H1 (cell line): ENCODE measurements around the gene SNAP29. TPM values are rescaled to one million over a fixed set of nuclear protein-coding genes. Genes with fewer than 3 reads are reported as not detected.

Experiments
- CTCF ChIA-PET: fragments of 300-600 bp; sonication (Branson Sonifier 250); formaldehyde crosslinking; loops from one replicate; lab custom pipeline; 2021; ENCODE audit not compliant: partially characterized antibody; lab: Charles Lee
- POLR2A ChIA-PET: fragments of 300-600 bp; sonication (Branson Sonifier 250); formaldehyde crosslinking; loops from one replicate; lab custom pipeline; 2021; ENCODE audit warnings: inconsistent platforms; ENCODE audit not compliant: partially characterized antibody; lab: Charles Lee
- DNase-seq, 2 experiments: peaks; one replicate each; pipeline versions ENCODE4 v3.0.0 to v3.0.0-alpha.2; 2010 to 2022; ENCODE audit warnings: low spot score in 2 of 2, low read depth in 1 of 2, mixed read lengths in 1 of 2
- FAIRE-seq: peaks from 2 replicates; lab custom pipeline; 2011; peaks lifted over from hg19 to GRCh38; lab: Jason Lieb, UNC
- H2AFZ ChIP-seq: 2 replicates; pipeline ENCODE4 v1.8.1; 2012; ENCODE audit warnings: low read length, inconsistent platforms
- H2AK5ac ChIP-seq: 2 replicates; pipeline ENCODE4 v1.6.1; 2013; ENCODE audit warnings: low read depth, low read length
- H2BK120ac ChIP-seq: replicated peaks from 2 replicates; pipeline ENCODE3; 2013; ENCODE audit warnings: low read depth, low read length, inconsistent platforms
- H2BK12ac ChIP-seq: 2 replicates; pipeline ENCODE4 v1.6.1; 2013; ENCODE audit warnings: low read depth, low read length
- H2BK15ac ChIP-seq: 2 replicates; pipeline ENCODE4 v1.6.1; 2013; ENCODE audit warnings: low read length
- H2BK20ac ChIP-seq: 2 replicates; pipeline ENCODE4 v1.6.1; 2013; ENCODE audit warnings: low read length
- H2BK5ac ChIP-seq: 2 replicates; pipeline ENCODE4 v1.6.1; 2013; ENCODE audit warnings: low read depth, low read length
- H3K14ac ChIP-seq: 2 replicates; pipeline ENCODE4 v1.6.1; 2013; ENCODE audit warnings: inconsistent platforms; ENCODE audit not compliant: insufficient read length
- H3K18ac ChIP-seq: 2 replicates; pipeline ENCODE4 v1.6.1; 2013; ENCODE audit warnings: low read length; ENCODE audit errors: extremely low read depth
- H3K23ac ChIP-seq: 2 replicates; pipeline ENCODE4 v1.6.1; 2013; ENCODE audit warnings: inconsistent platforms; ENCODE audit not compliant: insufficient read length
- H3K23me2 ChIP-seq: 2 replicates; pipeline ENCODE4 v1.6.1; 2013; ENCODE audit warnings: low read depth, low read length
- H3K27ac ChIP-seq: 2 replicates; pipeline ENCODE4 v1.6.1; 2011; ENCODE audit warnings: low read depth, low read length, inconsistent platforms
- H3K27me3 ChIP-seq, 4 experiments: replicated peaks in 1 of 4; 1 replicate in 1 of 4; 2 replicates in 3 of 4; pipeline versions ENCODE4 v1.6.1 to v1.8.1; 2011 to 2013; ENCODE audit warnings: low read length in 3 of 4, mild to moderate bottlenecking in 3 of 4, inconsistent platforms in 2 of 4, mixed read lengths in 2 of 4, moderate library complexity in 1 of 4; ENCODE audit not compliant: control insufficient read depth in 3 of 4, insufficient read depth in 3 of 4; ENCODE audit errors: extremely low read depth in 1 of 4
- H3K36me3 ChIP-seq, 4 experiments: 2 replicates each; pipeline versions ENCODE4 v1.6.1 to v1.8.1; 2011 to 2013; ENCODE audit warnings: mild to moderate bottlenecking in 4 of 4, low read length in 3 of 4, moderate library complexity in 2 of 4, control low read depth in 1 of 4, inconsistent platforms in 1 of 4; ENCODE audit not compliant: insufficient read depth in 4 of 4, control insufficient read depth in 2 of 4
- H3K4ac ChIP-seq: replicated peaks from 2 replicates; pipeline ENCODE3; 2013; ENCODE audit warnings: low read length, low read depth, mixed read lengths, inconsistent platforms; ENCODE audit not compliant: insufficient read length
- H3K4me1 ChIP-seq, 4 experiments: replicated peaks in 1 of 4; 1 replicate in 1 of 4; 2 replicates in 3 of 4; pipeline versions ENCODE4 v1.6.1 to v1.8.1; 2011 to 2013; ENCODE audit warnings: low read length in 3 of 4, inconsistent platforms in 2 of 4, mixed read lengths in 1 of 4; ENCODE audit not compliant: insufficient read depth in 4 of 4, control insufficient read depth in 3 of 4
- H3K4me2 ChIP-seq, 2 experiments: 2 replicates each; pipeline versions ENCODE4 v1.6.1 to v1.8.1; 2011 to 2013; ENCODE audit warnings: low read depth in 2 of 2, low read length in 2 of 2, control low read depth in 1 of 2, inconsistent platforms in 1 of 2, mild to moderate bottlenecking in 1 of 2; ENCODE audit not compliant: insufficient read depth in 1 of 2
- H3K4me3 ChIP-seq, 4 experiments: fragments of 200-600, 300-600 bp in 1 of 4; sonication (generic), shearing (Covaris generic), sonication (Bioruptor Twin) in 1 of 4; 2 replicates each; pipeline versions ENCODE4 v1.5.1 to v1.8.1; 2011 to 2016; ENCODE audit warnings: low read length in 4 of 4, low read depth in 3 of 4, control low read depth in 2 of 4, inconsistent platforms in 2 of 4, mild to moderate bottlenecking in 2 of 4, mixed read lengths in 1 of 4, moderate library complexity in 1 of 4; ENCODE audit not compliant: insufficient read depth in 2 of 4; ENCODE audit errors: extremely low read depth in 1 of 4
- H3K56ac ChIP-seq: replicated peaks from 2 replicates; pipeline ENCODE3; 2013; ENCODE audit warnings: low read depth, mild to moderate bottlenecking, mixed read lengths, low read length, inconsistent platforms; ENCODE audit not compliant: insufficient read length
- H3K79me1 ChIP-seq: 2 replicates; pipeline ENCODE4 v1.6.1; 2013; ENCODE audit warnings: low read depth, low read length, control low read depth
- H3K79me2 ChIP-seq, 2 experiments: 2 replicates each; pipeline versions ENCODE4 v1.6.1 to v1.8.1; 2012 to 2013; ENCODE audit warnings: low read length in 2 of 2, mild to moderate bottlenecking in 2 of 2, inconsistent platforms in 1 of 2; ENCODE audit not compliant: insufficient read depth in 2 of 2, control insufficient read depth in 1 of 2
- H3K9ac ChIP-seq, 4 experiments: replicated peaks in 1 of 4; 1 replicate in 1 of 4; 2 replicates in 3 of 4; pipeline versions ENCODE4 v1.6.1 to v1.8.1; 2011 to 2013; ENCODE audit warnings: low read depth in 3 of 4, low read length in 3 of 4, control low read depth in 2 of 4, mild to moderate bottlenecking in 2 of 4, moderate library complexity in 2 of 4, inconsistent platforms in 1 of 4; ENCODE audit errors: extremely low read depth in 1 of 4
- H3K9me3 ChIP-seq, 2 experiments: 2 replicates each; pipeline versions ENCODE4 v1.6.1 to v1.8.1; 2012 to 2013; ENCODE audit warnings: mild to moderate bottlenecking in 2 of 2, moderate library complexity in 2 of 2, control low read depth in 1 of 2, inconsistent platforms in 1 of 2, low read depth in 1 of 2, low read length in 1 of 2, mixed read lengths in 1 of 2; ENCODE audit not compliant: insufficient read depth in 2 of 2
- H4K20me1 ChIP-seq, 2 experiments: replicated peaks in 1 of 2; 2 replicates each; pipeline versions ENCODE3 to v1.8.1; 2011 to 2013; ENCODE audit warnings: inconsistent platforms in 2 of 2, low read length in 2 of 2, mild to moderate bottlenecking in 1 of 2; ENCODE audit not compliant: insufficient read depth in 2 of 2, control insufficient read depth in 1 of 2
- H4K5ac ChIP-seq: 2 replicates; pipeline ENCODE4 v1.6.1; 2013; ENCODE audit warnings: low read length, low read depth, mixed read lengths, inconsistent platforms; ENCODE audit not compliant: insufficient read length
- H4K8ac ChIP-seq: 2 replicates; pipeline ENCODE4 v1.8.0; 2013; ENCODE audit warnings: mild to moderate bottlenecking, moderate library complexity, low read length, inconsistent platforms; ENCODE audit not compliant: insufficient read depth; ENCODE audit errors: extremely low read depth
- H4K91ac ChIP-seq: replicated peaks from 2 replicates; pipeline ENCODE3; 2013; ENCODE audit warnings: low read length, mixed read lengths, inconsistent platforms; ENCODE audit not compliant: insufficient read length
- BCL11A ChIP-seq, 2 experiments: IDR thresholded peaks; one replicate each; pipeline ENCODE4 v1.6.1; 2011; ENCODE audit warnings: low read depth in 2 of 2, low read length in 2 of 2, mild to moderate bottlenecking in 2 of 2
- CTBP2 ChIP-seq: IDR thresholded peaks from 2 replicates; pipeline ENCODE4 v1.7.0; 2011; ENCODE audit warnings: borderline replicate concordance, mild to moderate bottlenecking, moderate library complexity, mixed read lengths, low read length; ENCODE audit not compliant: insufficient read depth, insufficient read length
- FOSL1 ChIP-seq: IDR thresholded peaks from 2 replicates; pipeline ENCODE4 v1.6.1; 2011; ENCODE audit warnings: mild to moderate bottlenecking, low read depth, low read length, moderate library complexity; ENCODE audit not compliant: insufficient read depth
- SIN3A ChIP-seq, 2 experiments: IDR thresholded peaks in 1 of 2; conservative IDR thresholded peaks in 1 of 2; 2 replicates each; pipeline ENCODE4 v1.6.1; 2011 to 2012; ENCODE audit warnings: low read length in 2 of 2, improper control_type of control experiment in 1 of 2, low read depth in 1 of 2, mild to moderate bottlenecking in 1 of 2
- SP1 ChIP-seq: IDR thresholded peaks from 2 replicates; pipeline ENCODE4 v1.6.1; 2011; ENCODE audit warnings: low read depth, low read length
- TCF12 ChIP-seq: IDR thresholded peaks from 2 replicates; pipeline ENCODE4 v1.6.1; 2011; ENCODE audit warnings: low read depth, mild to moderate bottlenecking, low read length
- TEAD4 ChIP-seq: IDR thresholded peaks from 2 replicates; pipeline ENCODE4 v1.6.1; 2012; ENCODE audit warnings: low read depth, low read length, inconsistent platforms, mixed read lengths
- WGBS, 2 experiments: shearing (Covaris generic) in 1 of 2; methylation state at CpG; one replicate each; pipeline versions ENCODE4 v1.1.6 to v1.1.7; 2013 to 2015; ENCODE audit warnings: low lambda C conversion rate in 2 of 2, mixed read lengths in 2 of 2, inconsistent platforms in 1 of 2, low coverage in 1 of 2, missing lambda C conversion rate in 1 of 2; ENCODE audit not compliant: insufficient replicate concordance in 2 of 2, insufficient coverage in 1 of 2, insufficient read length in 1 of 2; ENCODE audit errors: extremely low coverage in 1 of 2, missing lambda C conversion rate in 1 of 2; 5-methylcytosine and 5-hydroxymethylcytosine counted together
- polyA plus RNA-seq, 7 experiments: library from polyadenylated mRNA; depleted of rRNA in 3 of 7; stranded (reverse) in 5 of 7; unstranded in 2 of 7; fragments of >200 nt in 5 of 7; fragments of 200-250 nt in 2 of 7; gene quantifications; 1 replicate in 5 of 7; 2 replicates in 1 of 7; 4 replicates in 1 of 7; pipeline versions ENCODE4 v1.2.1 to v1.2.3, GENCODE V29; 2011 to 2013; ENCODE audit warnings: missing spikeins in 2 of 7, mixed read lengths in 2 of 7
- total RNA-seq: library from RNA; stranded (reverse); fragmentation: NEBNext Ultra II Directional; extraction: Animal tissue kit (Norgen Biotek cat#: 25700); gene quantifications from 2 replicates; pipeline ENCODE4 v1.2.1, GENCODE V29; 2021

The SNAP29 gene
- total and polyA plus RNA-seq, 2 of the 8 experiments (the other 6 are each of a cell fraction or from before 2014, with no cell fraction given) = 11.8 to 15.0 TPM

DNA sequence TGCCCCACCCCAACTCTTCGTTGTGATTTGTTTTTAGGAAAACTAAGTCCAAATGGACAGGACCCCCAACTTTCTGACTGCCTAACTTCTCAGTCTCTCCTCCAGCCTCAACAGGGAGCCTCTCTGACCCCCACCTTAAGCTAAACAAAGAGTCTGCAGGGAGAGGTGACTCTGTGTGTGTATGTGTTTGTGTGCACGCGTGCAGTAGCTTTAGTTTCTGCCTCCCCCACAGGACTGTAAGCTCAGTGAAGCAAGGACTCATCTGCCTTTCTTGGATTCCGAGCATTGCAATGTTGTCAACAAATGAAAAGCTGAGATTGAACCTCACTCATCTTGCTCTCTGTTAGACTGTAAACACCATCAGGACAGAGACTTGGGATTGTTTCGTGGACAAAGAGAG lies 7.9 kb downstream of the SNAP29 start:
- H3K4me3 ChIP-seq = no peak overlapping the region
- H3K27ac ChIP-seq = no peak overlapping the region
- CTCF ChIA-PET = interaction anchor here (1.0 to 3.6 kb wide), 4 partner anchors 11 to 93 kb away, joined by 3 to 18 read pairs (median 3); no protein-coding TSS in a partner anchor
- H2AFZ ChIP-seq = no peak overlapping the region
- no peak overlapping the region for H2BK5ac ChIP-seq
- no peak overlapping the region for H3K14ac ChIP-seq
- H2AK5ac ChIP-seq = no peak overlapping the region
- H3K4me2 ChIP-seq = no peak overlapping the region
- H2BK15ac ChIP-seq = no peak overlapping the region
- no peaks in the 10 kb centered on the region; the same call in none of the 2 replicates for H3K79me1 ChIP-seq
- no peaks in the 10 kb centered on the region for H3K23me2 ChIP-seq
- no peak for DNase-seq
- H4K91ac ChIP-seq = no peak overlapping the region
- H2BK12ac ChIP-seq = no peak overlapping the region
- no peak overlapping the region for H3K18ac ChIP-seq
- no peak overlapping the region for H3K4ac ChIP-seq
- H3K9ac ChIP-seq = no peak overlapping the region
- 87% methylated on average over 5 of the region's 5 CpGs; no CpG with 5 or more reads in 1 of the 2 experiments for WGBS, 2 experiments
- POLR2A ChIA-PET = no interaction called here
- H3K36me3 ChIP-seq = no peaks in the 10 kb centered on the region; a peak in 1 of 8 replicates
- H4K8ac ChIP-seq = no peak overlapping the region; the same call in 1 of the 2 replicates
- H2BK120ac ChIP-seq = no peak overlapping the region
- no peaks in the 10 kb centered on the region for H3K27me3 ChIP-seq
- H4K20me1 ChIP-seq = peaks cover 1 to 6% of the 10 kb centered on the region in 2 experiments
- H4K5ac ChIP-seq = no peak overlapping the region
- no peak for TF ChIP-seq SP1
- TF ChIP-seq FOSL1 = no peak
- no peak for TF ChIP-seq BCL11A (IDR thresholded peaks at IDR 0.05; ENCODE audit: low read depth in 2 of 2, low read length in 2 of 2)
- TF ChIP-seq TEAD4 = no peak
- TF ChIP-seq CTBP2 = no peak
- no peak for TF ChIP-seq SIN3A (conservative IDR thresholded peaks at IDR 0.05 in 1 of 2, IDR thresholded peaks at IDR 0.05 in 1 of 2; ENCODE audit: low read depth in 1 of 2, low read length in 2 of 2)
- no peak for TF ChIP-seq TCF12
- TF ChIP-seq, all 59 proteins: peak for 0
- H3K23ac ChIP-seq = no peak overlapping the region
- H3K56ac ChIP-seq = no peak overlapping the region
- H3K4me1 ChIP-seq = no peaks in the 10 kb centered on the region; a peak in 1 of 7 replicates
- H2BK20ac ChIP-seq = no peak overlapping the region
- no peaks in the 10 kb centered on the region for H3K79me2 ChIP-seq
- no peak for FAIRE-seq
- H3K9me3 ChIP-seq = no peaks in the 10 kb centered on the region
